HG02885 (cell line): ENCODE results near the gene CR1.
A peak's percentile ranks its signal among the peaks of the same experiment; 100 is the strongest.
"Not testable (repeated sequence)": the region's sequence is repeated elsewhere in the genome, so short reads cannot be mapped to it uniquely, and the experiment has no call there.

Experiments
- ATAC-seq: cut with Tn5 transposase; IDR thresholded peaks from one replicate; pipeline ENCODE4 v1.9.1; 2021; ENCODE audit warnings: mild to moderate bottlenecking; ENCODE audit not compliant: unreplicated experiment, poor library complexity

Gene CR1

GRCh38 chr1:207661420-207661819 lies 165.5 kb downstream of the CR1 start:
- ATAC-seq = not testable (repeated sequence)

GRCh38 chr1:207666342-207666741 lies 170.4 kb downstream of the CR1 start:
- no peak for ATAC-seq

GRCh38 chr1:207669528-207670009 lies 173.6 kb downstream of the CR1 start:
- no peak for ATAC-seq

GRCh38 chr1:207670192-207670591 lies 174.2 kb downstream of the CR1 start:
- peak; percentile 71 for ATAC-seq

GRCh38 chr1:207670997-207671396 lies 175.0 kb downstream of the CR1 start:
- no peak for ATAC-seq

- no peak for ATAC-seq
These were observed 176.7 kb downstream of the CR1 start for GRCh38 chr1:207672522-207673130.

GRCh38 chr1:207673399-207673798 lies 177.4 kb downstream of the CR1 start:
- ATAC-seq = no peak

- no peak for ATAC-seq
These were observed 180.2 kb downstream of the CR1 start for GRCh38 chr1:207676153-207676552.

- not testable (repeated sequence) for ATAC-seq
These were observed 184.8 kb downstream of the CR1 start for GRCh38 chr1:207680590-207681388.

- ATAC-seq = not testable (repeated sequence)
These were observed 187.0 kb downstream of the CR1 start for GRCh38 chr1:207682872-207683434.

- ATAC-seq = not testable (repeated sequence)
These were observed 194.6 kb downstream of the CR1 start for GRCh38 chr1:207690551-207690950.

- ATAC-seq = no peak
These were observed 195.1 kb downstream of the CR1 start for GRCh38 chr1:207691010-207691409.
